CD4-positive, alpha-beta T cell (primary cell): ENCODE measurements around the gene FHOD3. TPM values are rescaled to one million over a fixed set of nuclear protein-coding genes. Genes with fewer than 3 reads are reported as not detected.

Experiments
- ATAC-seq: fragments of 200-7000 bp; cut with Tn5 transposase; one replicate; pipeline ENCODE4 v1.10.0; 2022; ENCODE audit warnings: mild to moderate bottlenecking; ENCODE audit not compliant: poor library complexity
- CTCF ChIA-PET: fragments of 350-600 bp; sonication (Branson Sonifier 250); formaldehyde crosslinking; loops from one replicate; lab custom pipeline; 2021; ENCODE audit warnings: antibody characterized with exemption, inconsistent platforms; lab: Charles Lee
- POLR2A ChIA-PET: fragments of 350-600 bp; sonication (Branson Sonifier 250); formaldehyde crosslinking; loops from one replicate; lab custom pipeline; 2021; ENCODE audit warnings: antibody characterized with exemption, inconsistent platforms; lab: Charles Lee
- DNase-seq, 14 experiments: peaks; one replicate each; pipeline ENCODE4 v3.0.0-alpha.2; 2013 to 2020; ENCODE audit warnings: mixed read lengths in 2 of 14
- H3K27ac ChIP-seq, 2 donors: one replicate each; pipeline versions ENCODE4 v1.5.1 to v1.7.0; 2013; ENCODE audit warnings: low read length in 2 of 2, low read depth in 1 of 2, mild to moderate bottlenecking in 1 of 2
- H3K27me3 ChIP-seq, 2 experiments: 1 replicate in 1 of 2; 2 replicates in 1 of 2; pipeline versions ENCODE4 v1.6.1 to v1.7.0; 2013; ENCODE audit warnings: low read length in 2 of 2, control low read depth in 1 of 2, mild to moderate bottlenecking in 1 of 2, moderate library complexity in 1 of 2; ENCODE audit not compliant: insufficient read depth in 2 of 2, control insufficient read depth in 1 of 2
- H3K36me3 ChIP-seq: one replicate; pipeline ENCODE4 v1.6.1; 2013; ENCODE audit warnings: low read length, control low read depth; ENCODE audit not compliant: insufficient read depth
- H3K4me1 ChIP-seq: one replicate; pipeline ENCODE4 v1.6.1; 2013; ENCODE audit warnings: low read length, control low read depth; ENCODE audit not compliant: insufficient read depth
- H3K4me3 ChIP-seq: one replicate; pipeline ENCODE4 v1.5.1; 2013; ENCODE audit warnings: mild to moderate bottlenecking, low read length, moderate library complexity
- H3K9me3 ChIP-seq, 2 experiments: 1 replicate in 1 of 2; 2 replicates in 1 of 2; pipeline versions ENCODE4 v1.6.1 to v1.7.0; 2013; ENCODE audit warnings: low read length in 2 of 2, mild to moderate bottlenecking in 2 of 2, control low read depth in 1 of 2, moderate library complexity in 1 of 2; ENCODE audit not compliant: control insufficient read depth in 1 of 2, insufficient read depth in 1 of 2
- H3K27ac Mint-ChIP-seq: one replicate; pipeline ENCODE4 v1.8.0; 2020; ENCODE audit warnings: mixed read lengths
- H3K27me3 Mint-ChIP-seq: one replicate; pipeline ENCODE4 v1.8.0; 2021; ENCODE audit warnings: mixed read lengths
- H3K36me3 Mint-ChIP-seq: one replicate; pipeline ENCODE4 v1.8.0; 2021; ENCODE audit warnings: low read depth, mixed read lengths
- H3K4me1 Mint-ChIP-seq: one replicate; pipeline ENCODE4 v1.8.0; 2021; ENCODE audit warnings: low read depth, mixed read lengths
- H3K4me3 Mint-ChIP-seq: one replicate; pipeline ENCODE4 v1.8.0; 2020; ENCODE audit warnings: mild to moderate bottlenecking, mixed read lengths
- H3K9me3 Mint-ChIP-seq: one replicate; pipeline ENCODE4 v1.8.0; 2020; ENCODE audit warnings: mixed read lengths
- intact Hi-C, 2 experiments: fragments of 100-400 bp; cut with DNase I in 1 of 2; cut with micrococcal nuclease in 1 of 2; formaldehyde crosslinking; loops; one replicate each; pipeline versions ENCODE4 v1.15.1 to v1.9.0; 2023 to 2025; cut with DNase I, micrococcal nuclease
- total RNA-seq, 174 experiments: library from RNA in 2 of 174; stranded (reverse) in 2 of 174; gene quantifications; one replicate each; pipeline ENCODE4 v1.2.3 and lab custom pipeline; 2021 to 2026
- TF ChIP-seq, protein P1 (sequence below): fragments of 200-600 bp; IDR thresholded peaks from one replicate; pipeline ENCODE4 v1.8.0; 2022; ENCODE audit warnings: antibody characterized with exemption, mild to moderate bottlenecking

Gene FHOD3
- total RNA-seq, 2 experiments from 2014 or later: not detected

DNA sequence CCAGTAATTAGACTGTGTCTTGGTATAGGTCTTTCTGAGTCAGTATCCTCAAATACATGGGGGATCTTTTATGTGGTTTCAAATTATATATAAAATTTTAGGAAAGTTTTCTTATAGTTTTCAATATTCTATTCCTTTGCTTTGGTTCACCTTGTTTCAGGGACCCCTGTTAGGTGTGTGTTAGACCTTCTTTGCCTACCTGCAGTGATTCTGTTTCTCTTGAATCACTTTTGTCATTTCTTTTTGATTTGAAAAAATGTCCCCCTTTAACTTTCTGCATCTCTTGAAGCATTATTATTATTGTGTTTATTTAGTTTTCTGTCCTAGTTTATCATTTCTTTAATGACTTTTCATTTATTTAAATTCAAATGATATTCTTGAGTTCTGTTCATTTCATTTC, 98.7 kb downstream of the FHOD3 start:
- intact Hi-C loops: no loop called here
- Histone ChIP-seq H3K9me3 (no peaks in the 10 kb centered on the region), H3K36me3 (no peaks in the 10 kb centered on the region), H3K27me3 (no peaks in the 10 kb centered on the region), H3K4me1 (no peaks in the 10 kb centered on the region), H3K4me3 (no peak overlapping the region), H3K27ac (no peak overlapping the region)
- no peak for ATAC-seq
- DNase-seq: no peak
- ChIA-PET POLR2A (no interaction called here), CTCF (no interaction called here)
- Mint-ChIP-seq H3K4me1 (no peaks in the 10 kb centered on the region), H3K4me3 (no peak overlapping the region), H3K27ac (no peak overlapping the region), H3K9me3 (peaks cover 2% of the 10 kb centered on the region), H3K36me3 (no peaks in the 10 kb centered on the region), H3K27me3 (peaks cover 16% of the 10 kb centered on the region)
- TF ChIP-seq, protein P1, sequence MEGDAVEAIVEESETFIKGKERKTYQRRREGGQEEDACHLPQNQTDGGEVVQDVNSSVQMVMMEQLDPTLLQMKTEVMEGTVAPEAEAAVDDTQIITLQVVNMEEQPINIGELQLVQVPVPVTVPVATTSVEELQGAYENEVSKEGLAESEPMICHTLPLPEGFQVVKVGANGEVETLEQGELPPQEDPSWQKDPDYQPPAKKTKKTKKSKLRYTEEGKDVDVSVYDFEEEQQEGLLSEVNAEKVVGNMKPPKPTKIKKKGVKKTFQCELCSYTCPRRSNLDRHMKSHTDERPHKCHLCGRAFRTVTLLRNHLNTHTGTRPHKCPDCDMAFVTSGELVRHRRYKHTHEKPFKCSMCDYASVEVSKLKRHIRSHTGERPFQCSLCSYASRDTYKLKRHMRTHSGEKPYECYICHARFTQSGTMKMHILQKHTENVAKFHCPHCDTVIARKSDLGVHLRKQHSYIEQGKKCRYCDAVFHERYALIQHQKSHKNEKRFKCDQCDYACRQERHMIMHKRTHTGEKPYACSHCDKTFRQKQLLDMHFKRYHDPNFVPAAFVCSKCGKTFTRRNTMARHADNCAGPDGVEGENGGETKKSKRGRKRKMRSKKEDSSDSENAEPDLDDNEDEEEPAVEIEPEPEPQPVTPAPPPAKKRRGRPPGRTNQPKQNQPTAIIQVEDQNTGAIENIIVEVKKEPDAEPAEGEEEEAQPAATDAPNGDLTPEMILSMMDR: no peak

DNA sequence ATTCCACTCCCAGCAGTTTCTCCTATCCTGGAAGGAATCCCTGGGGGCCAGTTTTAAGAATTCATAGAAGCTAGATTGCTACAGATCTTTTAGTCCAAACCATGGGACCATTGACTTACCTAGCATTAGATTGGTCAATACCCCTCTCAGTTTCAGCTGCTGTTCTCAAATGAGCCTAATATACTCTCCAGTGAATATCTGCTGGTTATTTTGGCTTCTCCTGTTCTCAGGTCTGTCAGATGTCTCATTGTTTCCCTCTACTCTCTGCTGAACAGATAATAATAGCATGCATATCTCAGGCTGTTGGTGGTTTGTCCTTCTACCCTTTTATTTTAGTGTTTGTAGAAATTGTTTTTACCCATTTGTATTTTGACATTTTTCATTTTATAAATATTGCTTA, 99.5 kb downstream of the FHOD3 start:
- peaks cover 2% of the 10 kb centered on the region for H3K9me3 Mint-ChIP-seq
- no peak overlapping the region for H3K4me3 Mint-ChIP-seq
- Histone ChIP-seq H3K27ac (no peak overlapping the region), H3K9me3 (no peaks in the 10 kb centered on the region), H3K36me3 (no peaks in the 10 kb centered on the region), H3K4me1 (no peaks in the 10 kb centered on the region), H3K4me3 (no peak overlapping the region), H3K27me3 (no peaks in the 10 kb centered on the region)
- ATAC-seq (no peak), DNase-seq (no peak)
- peaks cover 16% of the 10 kb centered on the region for H3K27me3 Mint-ChIP-seq
- POLR2A ChIA-PET: no interaction called here
- TF ChIP-seq, protein P1: no peak
- no peaks in the 10 kb centered on the region for H3K36me3 Mint-ChIP-seq
- intact Hi-C loops: no loop called here
- no peaks in the 10 kb centered on the region for H3K4me1 Mint-ChIP-seq
- CTCF ChIA-PET: no interaction called here
- no peak overlapping the region for H3K27ac Mint-ChIP-seq

DNA sequence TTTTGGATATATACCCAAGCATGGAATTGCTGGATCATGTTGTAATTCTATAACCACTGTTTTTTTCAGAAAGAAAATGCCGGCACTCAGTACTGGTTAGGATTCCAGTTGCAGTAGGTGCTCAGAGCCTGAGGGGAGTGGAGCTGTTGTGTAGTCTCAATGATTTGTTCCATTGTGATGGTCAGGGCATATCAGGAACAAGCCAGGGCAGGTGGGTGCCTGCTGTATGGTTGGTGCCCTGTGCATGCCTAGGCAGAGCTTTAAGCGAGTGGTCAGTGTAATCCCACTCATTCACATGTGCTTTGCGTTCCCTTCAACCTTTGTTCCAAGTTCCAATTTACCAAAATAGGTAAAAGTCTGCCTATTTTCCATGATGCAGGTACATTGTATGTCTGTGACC, 100.9 kb downstream of the FHOD3 start:
- intact Hi-C loops: no loop called here
- ATAC-seq (no peak), DNase-seq (no peak)
- peaks cover 16% of the 10 kb centered on the region for H3K27me3 Mint-ChIP-seq
- ChIA-PET CTCF (no interaction called here), POLR2A (no interaction called here)
- H3K36me3 Mint-ChIP-seq: no peaks in the 10 kb centered on the region
- H3K9me3 Mint-ChIP-seq: peaks cover 2% of the 10 kb centered on the region
- Histone ChIP-seq H3K36me3 (no peaks in the 10 kb centered on the region), H3K27ac (no peak overlapping the region), H3K4me3 (no peak overlapping the region), H3K27me3 (no peaks in the 10 kb centered on the region), H3K9me3 (no peaks in the 10 kb centered on the region), H3K4me1 (no peaks in the 10 kb centered on the region)
- no peak overlapping the region for H3K4me3 Mint-ChIP-seq
- H3K4me1 Mint-ChIP-seq: no peaks in the 10 kb centered on the region
- no peak overlapping the region for H3K27ac Mint-ChIP-seq
- TF ChIP-seq, protein P1: no peak
